AG04450 (cell line): ENCODE measurements around the gene CARS1. TPM values are rescaled to one million over a fixed set of nuclear protein-coding genes. Genes with fewer than 3 reads are reported as not detected.

Experiments used
- CTCF ChIA-PET: fragments of 300-600, 350-600 bp; formaldehyde crosslinking; extraction: SDS; loops from one replicate; lab custom pipeline; 2022; ENCODE audit warnings: antibody characterized with exemption, inconsistent platforms; lab: Charles Lee
- POLR2A ChIA-PET: fragments of 350-600 bp; formaldehyde crosslinking; extraction: SDS; loops from one replicate; lab custom pipeline; 2021; ENCODE audit warnings: antibody characterized with exemption, inconsistent platforms; lab: Yijun Ruan, JAX
- DNase-seq: peaks from one replicate; pipeline ENCODE4 v3.0.0-alpha.2; 2011; ENCODE audit warnings: low read depth, low spot score
- H3K27ac ChIP-seq: one replicate; pipeline ENCODE4 v1.5.1; 2012; ENCODE audit warnings: low read depth, low read length, control low read depth
- H3K27me3 ChIP-seq: one replicate; pipeline ENCODE4 v1.6.0; 2012; ENCODE audit warnings: low read length; ENCODE audit not compliant: control insufficient read depth, insufficient read depth
- H3K4me3 ChIP-seq: 2 replicates; pipeline ENCODE4 v1.5.1; 2011; ENCODE audit warnings: mild to moderate bottlenecking, low read depth, low read length, control low read depth
- H3K9me3 ChIP-seq: 2 replicates; pipeline ENCODE4 v1.5.1; 2012; ENCODE audit warnings: low read length; ENCODE audit not compliant: control insufficient read depth, insufficient read depth
- polyA plus RNA-seq: library from polyadenylated mRNA; depleted of rRNA; stranded (reverse); fragments of >200 nt; gene quantifications from 2 replicates; pipeline ENCODE4 v1.2.3, GENCODE V29; 2011
- TF ChIP-seq, protein P1 (sequence below): IDR thresholded peaks from 2 replicates; pipeline ENCODE4 v1.5.1; 2011; ENCODE audit warnings: low read depth, low read length, control low read depth, inconsistent platforms

Gene CARS1
- polyA plus RNA-seq, 1 experiment, result 139 TPM

DNA sequence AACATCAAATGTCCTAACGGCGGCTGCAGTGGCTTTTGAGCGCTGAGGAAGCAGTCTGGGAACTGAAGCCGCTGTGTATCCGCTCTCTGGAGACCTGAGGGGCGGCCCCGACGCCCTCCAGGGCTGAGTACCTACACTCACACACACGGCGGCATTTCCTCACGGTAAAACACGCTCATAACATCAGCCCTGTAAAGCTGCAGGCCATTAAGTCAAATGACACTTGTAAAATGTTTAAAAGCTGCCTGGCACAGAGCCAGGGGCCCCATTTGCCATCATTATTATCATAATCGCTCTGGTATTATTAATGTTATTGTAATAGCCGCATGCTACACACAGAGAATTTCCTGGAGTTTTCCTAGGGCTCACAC, 5.1 kb downstream of the CARS1 start:
- Histone ChIP-seq H3K9me3 (peaks cover 6% of the 10 kb centered on the region; the same call in 1 of the 2 replicates), H3K27me3 (no peaks in the 10 kb centered on the region), H3K27ac (peak overlapping the region; percentile 52), H3K4me3 (no peak overlapping the region)
- no peak for DNase-seq
- CTCF ChIA-PET, result interaction anchor here (2.0 to 3.3 kb wide), 2 partner anchors 14 to 39 kb away, joined by 7 to 28 read pairs; no protein-coding TSS in a partner anchor
- POLR2A ChIA-PET, result no interaction called here
- TF ChIP-seq, protein P1, sequence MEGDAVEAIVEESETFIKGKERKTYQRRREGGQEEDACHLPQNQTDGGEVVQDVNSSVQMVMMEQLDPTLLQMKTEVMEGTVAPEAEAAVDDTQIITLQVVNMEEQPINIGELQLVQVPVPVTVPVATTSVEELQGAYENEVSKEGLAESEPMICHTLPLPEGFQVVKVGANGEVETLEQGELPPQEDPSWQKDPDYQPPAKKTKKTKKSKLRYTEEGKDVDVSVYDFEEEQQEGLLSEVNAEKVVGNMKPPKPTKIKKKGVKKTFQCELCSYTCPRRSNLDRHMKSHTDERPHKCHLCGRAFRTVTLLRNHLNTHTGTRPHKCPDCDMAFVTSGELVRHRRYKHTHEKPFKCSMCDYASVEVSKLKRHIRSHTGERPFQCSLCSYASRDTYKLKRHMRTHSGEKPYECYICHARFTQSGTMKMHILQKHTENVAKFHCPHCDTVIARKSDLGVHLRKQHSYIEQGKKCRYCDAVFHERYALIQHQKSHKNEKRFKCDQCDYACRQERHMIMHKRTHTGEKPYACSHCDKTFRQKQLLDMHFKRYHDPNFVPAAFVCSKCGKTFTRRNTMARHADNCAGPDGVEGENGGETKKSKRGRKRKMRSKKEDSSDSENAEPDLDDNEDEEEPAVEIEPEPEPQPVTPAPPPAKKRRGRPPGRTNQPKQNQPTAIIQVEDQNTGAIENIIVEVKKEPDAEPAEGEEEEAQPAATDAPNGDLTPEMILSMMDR, result no peak

DNA sequence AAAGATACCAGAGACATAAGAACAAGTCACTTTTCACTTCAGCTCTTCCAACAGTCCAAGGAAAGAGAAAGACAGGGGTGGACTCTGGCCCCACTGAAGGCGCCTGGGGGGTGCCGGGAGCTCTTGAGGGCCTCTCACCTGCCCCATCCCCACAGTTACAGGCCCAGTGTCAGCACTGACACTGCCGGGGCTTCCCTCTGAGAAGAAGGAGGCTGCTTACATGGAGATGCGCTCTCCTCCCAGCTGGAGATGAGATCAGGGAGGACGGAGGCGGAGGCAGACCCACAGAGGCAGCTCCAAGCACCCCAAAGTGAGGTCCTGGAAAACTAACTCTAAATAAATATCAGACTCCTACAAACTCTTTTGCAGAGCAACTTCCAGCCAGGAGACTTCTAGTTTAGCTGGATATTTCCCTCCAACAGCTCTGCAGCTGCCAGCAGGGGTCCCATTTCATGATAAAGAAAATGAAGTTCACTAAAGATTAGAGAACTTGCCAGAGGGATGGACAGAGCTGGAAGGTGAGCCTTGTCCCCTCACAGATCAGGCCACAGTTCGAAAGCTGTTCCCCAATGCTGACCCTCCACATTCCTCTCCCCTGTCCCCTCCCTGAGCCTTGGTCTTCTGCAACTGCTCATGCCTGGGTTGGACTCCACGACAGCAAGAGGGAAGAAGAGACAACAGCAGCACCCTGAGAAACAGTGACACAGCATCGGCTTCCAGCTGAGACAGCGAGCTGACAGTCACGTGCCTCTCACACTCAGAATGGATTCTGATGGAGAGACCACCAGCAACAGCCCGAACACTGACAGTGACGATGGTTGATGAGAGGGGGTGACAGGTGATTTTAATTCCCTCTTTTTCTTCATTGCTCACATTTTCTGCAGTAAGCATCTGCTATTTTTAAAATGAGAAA, 5.8 kb downstream of the CARS1 start:
- Histone ChIP-seq H3K27me3 (no peaks in the 10 kb centered on the region), H3K4me3 (no peak overlapping the region), H3K9me3 (no peaks in the 10 kb centered on the region), H3K27ac (peak overlapping the region; percentile 52)
- ChIA-PET POLR2A (no interaction called here), CTCF (interaction anchor here (2.0 to 3.3 kb wide), 2 partner anchors 14 to 40 kb away, joined by 7 to 28 read pairs; no protein-coding TSS in a partner anchor)
- TF ChIP-seq, protein P1, result peak; percentile 44
- DNase-seq, result no peak

DNA sequence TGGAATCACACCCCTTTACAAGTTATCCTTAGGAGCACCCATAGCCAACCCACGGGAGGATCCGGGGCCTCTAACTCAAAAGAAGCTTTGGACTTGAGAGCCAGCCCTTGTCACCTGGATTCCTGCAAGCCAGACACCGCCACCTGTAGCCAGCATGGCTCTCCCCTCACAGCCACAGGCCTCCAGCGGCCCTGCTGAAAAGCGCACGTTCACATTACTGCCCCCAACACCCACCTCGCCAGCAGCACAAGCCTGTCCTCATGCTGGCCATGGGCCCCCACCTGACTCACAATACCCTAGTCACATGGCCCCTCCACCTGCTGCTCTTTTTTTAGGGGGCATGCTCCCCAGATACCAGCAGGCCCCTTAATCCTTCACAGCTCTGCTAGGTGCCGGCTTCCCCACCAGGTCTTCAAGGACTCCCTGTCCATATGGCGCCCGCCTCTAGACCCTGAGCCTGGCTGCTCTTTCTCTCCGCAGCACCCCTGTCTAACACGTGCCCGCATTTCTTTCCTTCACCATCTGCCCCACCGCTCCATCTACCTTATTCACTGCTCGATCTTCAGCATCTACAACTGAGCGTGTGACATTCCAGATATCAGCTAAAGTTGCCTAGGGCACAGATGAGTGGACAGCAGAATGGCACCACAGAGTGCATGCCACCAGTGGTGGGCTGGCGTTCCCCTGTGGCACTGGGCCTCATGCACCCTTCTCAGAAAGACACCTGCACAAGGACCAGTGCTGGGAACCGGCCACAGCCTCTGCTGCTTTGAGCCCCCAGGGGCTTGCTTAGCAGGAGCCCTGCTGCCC, 6.6 kb downstream of the CARS1 start:
- H3K4me3 ChIP-seq, result no peak overlapping the region; the same call in 1 of the 2 replicates
- CTCF ChIA-PET, result interaction anchor here (1.2 to 3.3 kb wide), 4 partner anchors 13 to 59 kb away, joined by 3 to 28 read pairs (median 12); no protein-coding TSS in a partner anchor
- no peaks in the 10 kb centered on the region for H3K27me3 ChIP-seq
- POLR2A ChIA-PET, result interaction anchor here (1.0 to 1.2 kb wide), 2 partner anchors 38 to 41 kb away, joined by 3 to 7 read pairs; no protein-coding TSS in a partner anchor
- H3K9me3 ChIP-seq, result no peaks in the 10 kb centered on the region
- TF ChIP-seq, protein P1, result no peak
- H3K27ac ChIP-seq, result peak overlapping the region; percentile 96
- DNase-seq, result no peak

DNA sequence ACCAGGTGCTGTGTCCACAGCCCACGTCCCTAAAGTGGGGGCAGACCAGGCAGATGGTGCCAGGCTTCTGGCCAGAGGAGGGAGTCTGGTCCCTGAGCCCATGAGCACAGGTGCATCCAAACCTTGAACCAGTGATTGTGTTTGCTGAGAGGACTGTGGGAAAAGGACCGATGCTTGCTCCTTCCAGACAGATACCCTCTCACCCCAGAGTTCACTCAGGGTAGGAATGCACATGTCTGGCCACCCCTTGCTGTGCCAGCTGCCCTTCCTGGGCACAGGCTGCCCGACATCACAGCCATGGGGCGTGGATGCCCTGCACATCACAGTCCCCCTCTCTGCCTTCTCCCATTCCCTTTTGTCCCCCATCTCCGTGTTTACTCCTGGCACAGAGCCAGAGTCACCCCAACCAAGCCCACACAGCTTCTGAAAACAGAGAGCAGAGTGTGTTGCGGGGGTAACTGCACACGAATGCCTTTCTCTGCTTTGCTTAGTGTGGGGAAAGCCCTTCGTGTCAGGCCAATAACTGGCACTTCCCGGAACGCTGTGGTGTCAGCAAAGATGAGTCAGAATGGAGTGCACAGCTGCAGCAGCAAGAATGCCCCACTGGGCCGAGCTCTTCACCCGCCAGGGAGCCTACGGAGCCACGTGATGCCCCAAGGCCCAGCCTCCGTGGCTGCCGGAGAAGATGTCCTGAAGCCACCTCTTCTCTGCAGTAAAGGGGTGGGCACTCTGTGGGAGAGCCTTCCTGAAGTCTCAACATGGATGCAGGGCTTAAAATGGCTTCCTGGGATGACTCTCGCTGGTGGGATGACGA, 7.6 kb downstream of the CARS1 start:
- Histone ChIP-seq H3K9me3 (no peaks in the 10 kb centered on the region), H3K27me3 (no peaks in the 10 kb centered on the region), H3K27ac (peak overlapping the region; percentile 96), H3K4me3 (peak overlapping the region; percentile 44)
- DNase-seq, result peak; percentile 94
- POLR2A ChIA-PET, result interaction anchor here (0.8 to 1.2 kb wide), 3 partner anchors 37 to 75 kb away, joined by 3 to 7 read pairs (median 4); no protein-coding TSS in a partner anchor
- CTCF ChIA-PET, result interaction anchor here (0.6 to 3.3 kb wide), 4 partner anchors 12 to 86 kb away, joined by 3 to 28 read pairs (median 10); no protein-coding TSS in a partner anchor
- TF ChIP-seq, protein P1, result peak; percentile 43
